Stimulated activated CD4-positive, alpha-beta T cell treated with anti-CD3 and anti-CD28 coated beads, Interleukin-15, amount 100 ng/mL, for 48 hours (primary cell): ENCODE measurements around the gene GNB5.
"Not testable (repeated sequence)": the region's sequence is repeated elsewhere in the genome, so short reads cannot be mapped to it uniquely, and the experiment has no call there.

Source experiments
- DNase-seq, 2 donors: peaks; one replicate each; pipeline ENCODE4 v3.0.0-alpha.2; 2020; ENCODE audit warnings: low read depth in 2 of 2

The GNB5 gene

DNA sequence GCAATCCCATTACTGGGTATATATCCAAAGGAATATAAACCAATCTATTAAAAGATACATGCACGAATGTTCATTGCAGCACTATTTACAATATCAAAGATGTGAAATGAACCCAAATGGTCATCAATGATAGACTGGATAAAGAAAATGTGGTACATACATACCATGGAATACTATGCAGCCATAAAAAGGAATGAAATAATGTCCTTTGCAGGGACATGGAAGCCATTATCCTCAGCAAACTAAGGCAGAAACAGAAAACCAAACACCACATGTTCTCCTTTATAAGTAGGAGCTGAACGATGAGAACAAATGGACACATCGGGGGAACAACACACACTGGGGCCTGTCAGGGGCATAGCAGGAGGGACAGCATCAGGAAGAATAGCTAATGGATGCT, 21.0 kb downstream of the GNB5 start:
- DNase-seq, result not testable (repeated sequence)

DNA sequence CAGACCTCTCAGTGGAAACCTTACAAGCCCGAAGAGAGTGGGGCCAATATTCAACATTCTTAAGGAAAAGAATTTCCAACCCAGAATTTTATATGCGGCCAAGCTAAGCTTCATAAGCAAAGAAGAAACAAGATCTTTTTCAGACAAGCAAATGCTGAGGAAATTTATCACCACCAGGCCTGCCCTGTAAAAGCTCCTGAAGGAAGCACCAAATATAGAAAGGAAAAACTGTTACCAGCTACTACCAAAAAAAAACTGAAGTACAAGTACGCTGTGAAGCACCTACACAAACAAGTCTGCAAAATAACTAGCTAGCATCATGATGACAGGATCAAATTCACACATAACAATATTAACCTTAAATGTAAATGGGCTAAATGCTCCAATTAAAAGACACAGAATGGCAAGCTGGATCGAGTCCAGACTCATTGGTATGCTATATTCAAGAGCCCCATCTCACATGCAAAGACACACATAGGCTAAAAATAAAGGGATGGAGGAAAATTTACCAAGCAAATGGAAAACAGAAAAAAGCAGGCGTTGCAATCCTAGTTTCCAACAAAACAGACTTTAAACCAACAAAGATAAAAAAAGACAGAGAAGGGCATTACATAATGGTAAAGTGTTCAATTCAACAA, 25.6 kb downstream of the GNB5 start:
- DNase-seq, result not testable (repeated sequence)

DNA sequence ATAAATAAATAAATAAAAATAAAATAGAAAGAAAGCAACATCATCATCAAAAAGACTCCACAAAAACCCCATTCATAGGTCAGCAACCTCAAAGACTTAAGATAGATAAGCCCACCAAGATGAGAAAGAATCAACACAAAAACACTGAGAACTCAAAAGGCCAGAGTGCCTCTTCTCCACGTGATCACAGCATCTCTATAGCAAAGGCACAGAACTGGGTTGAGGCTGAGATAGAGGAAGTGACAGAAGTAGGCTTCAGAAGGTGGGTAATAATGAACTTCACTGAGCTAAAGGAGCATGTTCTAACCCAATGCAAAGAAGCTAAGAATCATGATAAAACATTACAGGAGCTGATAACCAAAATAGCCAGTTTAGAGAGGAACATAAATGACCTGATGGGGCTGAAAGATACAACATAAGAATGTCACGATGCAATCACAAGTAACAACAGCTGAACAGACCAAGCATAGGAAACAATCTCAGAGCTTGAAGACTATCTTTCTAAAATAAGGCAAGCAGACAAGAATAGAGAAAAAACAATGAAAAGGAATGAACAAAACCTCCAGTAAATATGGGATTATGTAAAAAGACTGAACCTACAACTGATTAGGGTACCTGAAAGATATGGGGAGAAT, 26.4 kb downstream of the GNB5 start:
- no peak for DNase-seq

DNA sequence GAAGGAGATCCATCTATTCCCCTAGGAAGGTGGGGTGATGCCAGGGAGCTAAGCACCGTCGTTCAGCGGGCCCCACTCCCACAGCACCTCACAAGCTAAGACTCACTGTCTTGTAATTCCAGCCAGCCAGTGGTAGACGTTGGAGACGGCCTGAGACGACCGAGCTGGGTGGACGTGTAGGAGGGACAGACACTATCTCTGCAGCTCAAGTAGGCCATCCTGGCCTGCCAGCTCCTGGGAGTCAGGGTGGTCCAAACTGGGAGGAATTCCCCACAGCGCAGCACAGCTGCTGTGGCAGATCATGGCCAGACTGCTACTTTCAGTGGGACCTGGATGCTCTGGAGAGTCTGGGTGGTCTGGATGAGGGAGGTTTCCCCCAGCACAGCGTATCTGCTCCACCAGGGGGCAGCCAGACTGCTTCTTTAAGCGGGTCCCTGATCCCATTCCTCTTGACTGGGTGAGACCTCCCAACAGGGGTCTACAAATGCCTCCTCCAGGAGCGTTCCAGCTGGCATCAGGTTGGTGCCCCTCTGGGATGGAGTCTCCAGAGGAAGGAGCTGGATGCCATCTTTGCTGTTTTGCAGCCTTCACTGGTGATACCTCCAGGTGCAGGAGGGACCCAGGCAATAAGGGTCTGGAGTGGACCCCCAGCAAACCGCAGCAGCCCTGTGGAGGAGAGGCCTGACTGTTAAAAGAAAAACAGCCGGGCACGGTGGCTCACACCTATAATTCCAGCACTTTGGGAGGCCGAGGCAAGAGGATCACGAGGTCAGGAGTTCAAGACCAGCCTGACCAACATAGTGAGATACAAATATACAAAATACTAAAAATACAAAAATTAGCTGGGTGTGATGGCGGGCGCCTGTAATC, 27.6 kb downstream of the GNB5 start:
- DNase-seq, result no peak

DNA sequence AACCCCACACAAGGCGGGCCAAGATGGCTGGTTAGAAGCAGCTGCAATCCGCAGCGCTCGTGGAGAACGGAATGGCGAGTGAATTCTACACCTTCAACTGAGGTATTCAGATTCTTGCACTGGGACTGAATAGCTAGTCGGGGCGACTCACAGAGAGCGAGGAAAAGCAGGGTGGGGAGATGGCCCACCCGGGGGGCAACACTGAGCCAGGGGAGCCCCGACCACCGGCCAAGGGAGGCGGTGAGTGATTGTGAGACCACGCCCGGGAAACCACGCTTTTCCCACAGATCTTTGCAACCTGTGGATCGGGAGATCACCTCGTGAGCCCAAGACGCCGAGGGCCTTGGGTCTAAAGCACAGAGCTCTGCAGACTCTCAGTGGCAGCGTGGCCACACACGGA, 28.3 kb downstream of the GNB5 start:
- no peak for DNase-seq

DNA sequence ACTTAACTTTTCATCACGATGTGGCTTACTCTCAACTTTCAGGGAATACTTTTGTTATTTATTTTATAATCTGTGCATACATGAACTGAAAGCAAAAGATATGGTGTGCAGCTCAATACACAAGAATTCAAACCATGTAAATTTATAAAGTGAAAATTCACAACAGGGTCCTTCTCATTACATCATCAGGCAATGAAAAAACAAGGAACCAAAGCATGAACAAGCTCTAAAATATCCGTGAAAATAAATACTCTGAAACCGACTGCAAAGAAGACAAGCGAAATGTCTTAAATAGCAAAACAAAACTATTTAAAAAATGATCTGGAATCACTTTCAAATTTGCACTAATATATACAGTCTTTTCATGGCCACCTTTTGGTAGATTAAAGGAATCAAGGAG, 28.9 kb downstream of the GNB5 start:
- DNase-seq, result no peak

DNA sequence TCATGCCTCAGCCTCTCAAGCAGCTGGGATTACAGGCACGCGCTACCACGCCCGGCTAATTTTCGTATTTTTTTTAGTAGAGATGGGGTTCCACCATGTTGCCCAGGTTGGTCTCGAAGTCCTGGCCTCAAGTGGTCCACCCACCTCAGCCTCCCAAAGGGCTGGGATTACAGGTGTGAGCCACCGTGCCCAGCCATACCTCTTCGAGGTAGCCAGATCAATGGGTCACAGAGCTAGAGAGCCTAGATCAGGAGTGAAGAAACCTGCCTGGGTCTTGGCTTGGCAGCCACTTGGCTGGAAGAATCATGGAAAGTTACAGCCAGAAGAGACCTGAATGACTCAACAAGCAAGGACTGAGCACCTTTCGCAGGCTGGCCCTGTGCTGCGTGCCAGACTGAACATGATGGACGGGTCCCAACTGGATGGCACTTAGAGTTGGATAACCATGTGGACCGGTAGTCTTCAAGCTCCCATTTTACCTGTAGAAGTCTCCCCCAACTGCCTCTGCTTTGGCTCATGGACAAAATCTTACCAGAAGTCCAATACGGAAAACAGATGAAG, 29.7 kb downstream of the GNB5 start:
- DNase-seq, result no peak

DNA sequence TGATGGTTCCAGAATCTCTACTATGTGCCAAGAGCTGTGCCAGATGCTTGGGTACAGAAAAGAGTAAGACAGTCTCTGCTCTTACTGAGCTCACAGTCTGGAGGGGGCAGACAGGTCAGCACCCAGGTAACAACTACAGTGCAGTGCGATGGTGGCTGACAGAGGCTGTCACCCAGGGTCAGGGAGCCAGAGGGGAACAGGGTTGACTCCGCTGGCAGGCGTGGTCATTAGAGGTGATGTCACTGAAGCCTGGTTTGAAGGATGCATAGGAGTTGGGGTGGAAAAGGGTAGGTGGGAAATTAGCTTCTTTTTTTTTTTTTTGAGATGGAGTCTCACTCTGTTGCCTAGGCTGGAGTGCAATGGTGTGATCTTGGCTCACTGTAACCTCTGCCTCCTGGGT, 31.5 kb downstream of the GNB5 start:
- DNase-seq, result no peak

DNA sequence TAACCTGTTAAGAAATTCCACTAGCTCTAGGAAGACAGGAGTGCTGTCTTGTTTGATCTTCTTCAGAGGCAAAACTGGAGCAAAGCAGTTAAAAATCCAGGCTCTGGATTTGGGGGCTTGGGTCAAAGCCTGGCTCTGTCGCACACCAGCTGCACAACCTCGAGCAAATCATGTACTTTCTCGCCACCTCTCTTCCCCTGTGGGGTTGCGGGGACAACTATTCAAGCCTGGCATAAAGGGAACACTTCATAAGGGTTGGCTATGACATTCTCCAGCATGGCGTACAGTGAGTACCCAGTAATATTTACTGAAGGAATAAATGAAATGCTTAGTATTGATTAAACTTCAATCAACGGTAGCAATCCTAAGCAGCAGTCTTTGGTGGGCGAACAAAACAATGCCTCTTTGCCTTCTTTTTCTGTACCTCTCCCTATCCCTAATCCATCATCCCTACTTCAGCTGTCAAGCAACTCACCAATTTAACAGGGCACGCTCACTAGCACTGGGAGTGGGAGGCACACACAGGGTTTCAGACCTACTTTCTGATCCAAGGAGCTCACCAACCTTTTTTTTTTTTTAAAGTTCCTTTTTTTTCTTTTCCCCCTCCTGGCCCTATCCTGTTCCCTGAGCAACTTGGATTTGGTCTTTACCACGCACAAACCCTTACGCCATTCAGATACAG, 33.0 kb downstream of the GNB5 start:
- no peak for DNase-seq

DNA sequence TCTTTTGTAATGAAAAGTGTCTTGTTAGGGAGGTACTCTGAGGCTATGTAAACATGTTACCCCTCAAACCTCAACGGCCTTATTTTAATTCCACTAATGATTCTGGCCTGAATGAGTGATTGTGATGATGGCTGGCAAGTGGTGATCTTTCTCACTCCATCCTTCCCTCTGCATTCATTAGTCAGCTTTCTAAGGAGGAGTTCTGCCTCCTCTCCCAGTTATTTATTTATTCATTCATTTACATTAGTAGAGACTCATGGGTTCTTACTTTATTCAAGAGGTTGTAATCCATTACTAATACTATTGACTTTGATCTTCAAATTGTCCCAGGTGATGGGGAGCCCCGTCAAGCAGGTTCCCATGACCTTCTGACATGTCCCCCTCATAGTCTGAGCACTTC, 35.3 kb downstream of the GNB5 start:
- no peak for DNase-seq

DNA sequence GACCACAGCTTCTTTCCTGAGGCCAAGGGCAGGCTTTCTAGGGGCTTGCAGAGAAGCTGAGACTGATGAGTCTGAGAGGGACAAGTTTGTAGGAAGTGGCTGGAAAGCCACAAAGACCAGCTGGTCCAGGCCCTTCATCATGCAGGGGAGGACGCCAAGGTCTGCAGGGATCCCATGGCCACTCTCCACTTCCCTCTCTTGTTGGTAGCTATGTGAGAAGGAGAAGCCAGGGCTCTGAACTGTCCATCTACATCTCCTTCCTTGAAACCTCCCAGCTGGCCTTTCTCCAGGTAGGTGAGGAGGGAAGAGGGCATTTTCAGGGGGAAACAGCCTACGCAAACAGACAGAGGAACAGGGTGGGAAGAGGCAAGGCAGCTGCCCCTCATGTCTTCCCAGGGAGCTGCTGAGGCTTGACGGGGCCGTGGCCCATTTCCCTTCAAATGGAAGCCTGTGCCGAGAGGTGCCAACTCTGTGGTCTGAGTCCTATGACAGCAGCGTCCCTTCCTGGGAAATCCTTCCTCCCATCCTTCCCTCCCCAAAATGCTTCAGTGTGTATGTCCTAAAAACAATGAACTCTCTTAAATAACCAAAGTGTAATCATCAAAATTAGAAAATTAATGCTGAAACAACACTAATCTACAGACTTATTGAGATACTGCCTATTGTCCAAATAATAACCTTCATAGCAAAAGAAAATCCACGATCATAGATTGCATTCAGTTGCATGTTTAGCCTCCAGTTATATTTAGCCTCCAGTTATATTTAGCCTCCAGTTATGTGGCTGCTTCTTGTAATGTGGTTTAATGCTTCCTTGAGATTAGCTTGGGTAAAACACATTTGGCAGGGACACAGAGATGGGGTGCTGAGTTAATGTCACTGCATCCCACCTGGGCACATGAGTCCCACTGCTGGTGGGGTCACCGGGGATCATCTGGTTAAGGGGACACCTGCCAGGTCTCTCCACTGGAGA, 36.0 kb downstream of the GNB5 start:
- no peak for DNase-seq

DNA sequence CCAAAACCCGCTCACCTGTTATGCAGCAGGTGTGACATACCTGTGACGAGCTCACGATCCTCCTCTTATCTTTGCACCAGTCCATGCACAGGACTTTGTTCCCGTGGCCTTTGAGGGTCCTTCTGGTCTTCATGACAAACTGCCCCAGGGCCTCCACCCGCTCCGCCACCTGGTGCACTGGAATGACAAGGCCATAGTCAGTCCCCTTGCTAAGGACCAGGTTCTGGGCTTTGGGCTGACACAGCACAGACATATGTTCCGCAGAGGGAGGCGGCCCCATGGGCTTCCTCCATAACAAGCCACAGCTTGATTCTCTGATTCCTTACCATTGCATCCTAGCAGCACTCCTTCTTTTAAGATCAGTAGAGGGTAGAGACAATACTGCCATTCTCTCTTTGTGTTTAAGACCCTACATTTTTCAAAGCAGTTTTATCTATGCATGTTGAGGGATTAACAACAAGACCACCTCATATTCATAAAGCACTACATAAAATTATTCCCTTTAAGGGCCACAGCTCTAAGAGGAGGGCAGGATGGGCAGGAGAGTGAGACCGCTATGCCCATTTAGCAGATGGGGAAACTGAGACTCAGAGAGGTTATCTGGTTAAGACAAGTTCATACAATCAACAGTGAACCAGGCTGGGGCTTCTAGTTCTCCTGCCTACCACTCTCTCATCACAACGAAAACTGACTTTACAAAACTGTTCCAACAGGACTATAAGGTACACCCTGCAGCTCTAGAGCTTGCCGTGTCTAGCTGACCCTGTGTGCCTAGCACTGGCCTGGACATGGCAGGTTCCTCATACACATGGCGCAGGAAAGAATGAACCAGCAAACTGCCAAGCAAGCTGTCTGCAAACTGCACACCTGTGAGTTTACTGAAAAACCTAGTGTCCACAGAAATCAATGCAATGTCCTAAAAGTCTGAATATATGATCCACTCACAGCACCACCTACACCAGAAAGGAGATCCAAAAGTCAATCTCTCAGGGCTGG, 37.0 kb downstream of the GNB5 start:
- DNase-seq, result no peak

DNA sequence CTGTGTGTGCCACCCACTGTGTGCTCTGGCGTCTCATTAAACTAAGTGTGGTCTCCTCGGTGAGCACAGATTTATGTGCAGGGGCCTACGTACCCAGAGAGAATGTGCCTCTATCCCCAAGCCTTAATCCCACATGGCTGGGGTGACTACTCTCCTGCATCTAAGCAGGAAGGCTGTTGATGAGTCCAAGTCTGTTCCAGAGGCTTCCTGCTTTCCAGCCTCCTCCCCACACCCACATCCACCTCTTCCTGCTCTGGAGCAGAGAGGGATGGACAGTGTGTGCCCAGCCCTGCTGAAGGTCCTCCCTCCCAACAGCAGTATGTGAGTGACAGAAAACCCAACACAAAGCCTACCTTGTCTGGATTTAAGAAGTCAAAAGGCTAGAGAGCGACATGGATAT, 39.8 kb downstream of the GNB5 start:
- DNase-seq, result no peak

DNA sequence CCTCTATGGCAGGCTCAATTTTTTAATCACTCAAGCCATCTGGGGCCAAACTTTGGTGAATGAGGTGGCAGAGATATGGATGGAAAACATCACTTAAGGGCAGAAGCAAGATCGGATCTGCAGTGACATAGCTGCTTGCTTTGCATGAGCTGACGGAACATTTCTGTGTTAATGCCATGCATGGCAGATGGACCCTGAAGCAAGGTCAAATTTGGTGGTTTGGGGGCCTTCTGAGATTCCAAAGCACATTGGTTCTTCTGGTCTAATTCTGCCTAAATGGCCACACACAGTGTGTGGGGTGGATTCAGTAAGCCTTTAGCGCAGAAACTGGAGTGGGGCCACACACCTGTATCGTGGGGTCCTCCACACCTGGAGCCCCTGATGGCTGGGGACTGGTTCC, 40.3 kb downstream of the GNB5 start:
- no peak for DNase-seq

DNA sequence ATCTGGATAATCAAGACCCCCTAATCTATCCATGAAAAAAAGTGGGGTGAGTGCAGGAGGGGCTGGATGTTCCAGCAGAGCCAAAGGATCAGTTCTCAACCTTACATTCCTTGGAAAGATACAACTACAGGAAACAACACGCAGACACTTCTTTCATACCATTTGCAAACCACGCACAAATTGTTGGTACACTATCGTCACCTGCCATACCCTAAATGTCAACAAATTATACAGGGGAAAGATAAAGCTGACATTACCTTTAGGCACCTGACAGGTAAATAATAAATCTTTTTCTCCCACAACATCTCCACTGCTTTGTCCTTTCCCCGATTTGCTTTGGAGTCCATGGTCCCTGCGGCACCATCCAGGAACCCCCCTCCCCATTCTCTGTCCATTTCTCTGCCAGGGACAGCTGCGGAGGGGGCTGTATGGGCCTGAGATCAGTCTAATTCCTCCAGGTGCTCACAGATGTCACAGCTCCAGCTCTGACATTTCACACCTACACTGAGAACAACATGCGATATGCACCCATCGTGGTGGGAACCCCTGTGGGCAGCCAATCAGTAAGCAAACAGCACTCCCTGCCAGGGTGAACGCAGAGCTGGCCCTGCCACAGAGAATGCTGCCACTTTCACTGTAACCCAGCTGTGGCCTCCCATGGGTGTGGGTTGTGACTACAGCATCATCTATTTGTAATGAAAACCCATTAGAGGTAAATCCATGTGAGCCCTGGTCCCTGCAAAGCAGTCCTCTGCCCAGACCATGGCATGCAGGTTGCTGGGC, 41.0 kb downstream of the GNB5 start:
- no peak for DNase-seq

DNA sequence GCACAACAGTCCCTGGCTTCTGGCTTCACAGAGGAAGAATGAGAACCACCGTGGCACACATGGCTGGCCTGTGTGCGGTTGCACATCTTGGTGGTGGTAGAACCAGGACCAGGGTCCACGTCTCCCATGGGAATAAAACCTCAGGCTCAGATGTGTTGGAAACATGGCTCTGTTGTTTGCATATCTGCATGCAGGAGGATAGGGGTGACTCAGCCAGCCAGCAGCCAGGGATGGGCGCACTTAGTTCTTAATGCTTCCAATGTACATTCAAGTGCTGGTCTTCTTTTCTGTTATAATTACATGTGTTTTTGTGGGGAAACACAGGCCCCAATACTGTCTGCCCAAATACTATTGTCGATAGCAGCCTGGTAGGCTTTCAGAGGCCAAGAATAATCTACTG, 42.8 kb downstream of the GNB5 start:
- DNase-seq, result no peak

DNA sequence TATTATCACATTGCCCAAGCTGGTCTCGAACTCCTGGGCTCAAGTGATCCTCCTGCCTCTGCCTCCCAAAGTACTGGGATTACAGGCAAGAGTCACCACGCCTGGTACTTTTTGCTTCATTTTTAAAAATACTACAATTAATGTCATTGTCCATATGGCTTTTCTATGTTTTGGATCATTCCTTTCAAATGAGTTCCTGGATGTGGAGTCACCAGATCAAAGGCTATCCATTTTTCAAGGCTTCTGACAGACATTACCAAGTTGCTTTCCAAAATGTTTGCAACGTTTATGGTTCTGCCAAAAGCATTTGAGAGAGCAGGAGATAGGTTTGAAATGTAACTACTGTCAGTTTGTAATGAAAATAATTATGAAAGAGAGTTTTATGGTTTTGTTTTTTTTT, 44.4 kb downstream of the GNB5 start:
- DNase-seq, result no peak

DNA sequence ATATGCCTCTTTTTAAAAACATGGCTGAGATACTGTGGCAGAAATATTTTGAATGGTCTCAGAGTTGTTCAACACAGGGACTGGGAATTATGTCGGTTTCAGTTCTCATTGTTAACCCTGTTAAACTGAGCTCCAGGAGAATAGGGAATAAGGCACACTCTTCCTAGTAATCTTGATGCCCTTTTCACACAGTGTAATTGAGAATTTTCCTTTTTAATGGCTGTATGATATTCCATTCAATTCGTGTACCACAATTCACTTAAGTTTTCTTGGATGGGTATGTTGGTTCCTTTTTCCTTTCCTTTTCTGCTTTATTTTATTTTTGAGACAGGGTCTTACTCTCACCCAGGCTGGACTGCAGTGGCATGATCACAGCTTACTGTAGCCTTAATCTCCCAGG, 44.9 kb downstream of the GNB5 start:
- DNase-seq, result no peak

DNA sequence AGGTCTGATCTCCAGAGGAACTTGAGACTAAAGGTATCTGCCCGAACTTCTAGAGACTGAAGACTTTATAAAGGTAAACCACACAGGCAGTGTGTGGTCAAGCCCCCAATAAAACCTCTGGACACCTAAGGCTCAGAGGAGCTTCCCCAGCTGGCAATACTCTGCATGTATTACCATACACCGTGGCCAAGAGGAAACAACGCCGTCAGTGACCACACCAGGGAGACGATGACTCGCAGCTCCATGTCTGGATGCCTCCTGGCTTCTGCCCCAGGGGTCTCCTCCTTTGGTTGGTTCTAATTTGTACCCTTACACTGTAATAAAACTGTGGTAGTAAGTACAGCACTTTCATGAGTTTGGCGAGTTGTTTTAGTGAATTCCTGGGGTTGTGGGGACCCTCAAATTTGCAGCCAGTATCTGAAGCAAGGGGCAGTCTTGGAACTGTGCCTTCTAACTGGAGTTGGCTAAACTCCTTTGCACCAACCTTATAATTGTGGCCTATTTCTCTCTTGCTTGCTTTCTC, 46.5 kb downstream of the GNB5 start:
- no peak for DNase-seq
